Measurements from ENCODE around the gene OR6J1. TPM values are rescaled to one million over a fixed set of nuclear protein-coding genes. Genes with fewer than 3 reads are reported as not detected.

OR6J1 gene
- total and polyA plus RNA-seq, 2 of the 13 experiments (the other 11 are each of a cell fraction or from before 2014, with no cell fraction given): not detected

DNA sequence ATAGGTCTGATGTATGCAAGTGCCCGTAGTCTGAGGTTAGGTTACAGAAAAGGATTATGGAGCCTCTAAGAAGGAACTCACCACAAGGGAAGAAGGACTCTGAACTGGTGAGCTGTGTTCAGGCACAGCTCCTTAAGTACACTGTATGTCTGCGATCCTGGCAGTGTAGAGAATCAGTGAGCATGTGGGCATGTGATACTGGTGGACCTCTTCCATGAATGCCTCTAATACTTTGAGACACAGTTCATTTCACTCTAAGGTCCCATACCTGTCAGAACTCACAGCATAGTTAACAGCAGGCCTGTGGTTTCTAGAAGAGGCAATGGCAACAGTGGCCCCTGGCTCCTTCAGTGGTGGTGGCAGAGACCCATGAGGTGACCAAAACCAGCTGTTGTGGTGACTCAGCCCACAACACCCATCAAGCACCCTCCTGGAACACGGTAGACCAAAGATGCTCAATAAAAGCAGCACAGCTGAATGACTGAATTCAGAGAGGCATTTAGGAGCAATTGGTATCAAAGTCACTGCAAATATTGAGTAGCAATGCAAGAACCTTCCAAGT, 6.9 kb upstream of the OR6J1 start:
- peaks cover 2 to 31% of the 10 kb centered on the region in 2 experiments; a peak in 4 of 5 replicates for H3K27me3 ChIP-seq (ENCODE audit: control insufficient read depth in 1 of 2, insufficient read depth in 2 of 2, low read length in 2 of 2)
- WGBS (ENCODE audit: low lambda C conversion rate): 2% methylated on average over 3 of the region's 3 CpGs
- DNase-seq (ENCODE audit: low spot score) (no peak), FAIRE-seq (no peak), ATAC-seq (no peak)
- ChIA-PET POLR2A (no interaction called here), CTCF (ENCODE audit: low intra/inter-chr PET ratio, low total read pairs) (interaction anchor here (4.1 to 7.3 kb wide), 2 partner anchors 80 to 94 kb away, joined by 93 to 175 read pairs; no protein-coding TSS in a partner anchor)
- no peaks in the 10 kb centered on the region for H3K9me3 ChIP-seq (ENCODE audit: low read length)
- no peak overlapping the region for H3K9ac ChIP-seq (ENCODE audit: insufficient read depth, low read depth, low read length)
- H3K4me2 ChIP-seq (ENCODE audit: low read depth, low read length): no peak overlapping the region
- no TSS peak for BruUV-seq (replicated peaks)
- TF ChIP-seq KLF12 (CRISPR knock-in tag; IDR thresholded peaks at IDR 0.05; ENCODE audit: borderline replicate concordance): no peak
- TF ChIP-seq, protein P1, sequence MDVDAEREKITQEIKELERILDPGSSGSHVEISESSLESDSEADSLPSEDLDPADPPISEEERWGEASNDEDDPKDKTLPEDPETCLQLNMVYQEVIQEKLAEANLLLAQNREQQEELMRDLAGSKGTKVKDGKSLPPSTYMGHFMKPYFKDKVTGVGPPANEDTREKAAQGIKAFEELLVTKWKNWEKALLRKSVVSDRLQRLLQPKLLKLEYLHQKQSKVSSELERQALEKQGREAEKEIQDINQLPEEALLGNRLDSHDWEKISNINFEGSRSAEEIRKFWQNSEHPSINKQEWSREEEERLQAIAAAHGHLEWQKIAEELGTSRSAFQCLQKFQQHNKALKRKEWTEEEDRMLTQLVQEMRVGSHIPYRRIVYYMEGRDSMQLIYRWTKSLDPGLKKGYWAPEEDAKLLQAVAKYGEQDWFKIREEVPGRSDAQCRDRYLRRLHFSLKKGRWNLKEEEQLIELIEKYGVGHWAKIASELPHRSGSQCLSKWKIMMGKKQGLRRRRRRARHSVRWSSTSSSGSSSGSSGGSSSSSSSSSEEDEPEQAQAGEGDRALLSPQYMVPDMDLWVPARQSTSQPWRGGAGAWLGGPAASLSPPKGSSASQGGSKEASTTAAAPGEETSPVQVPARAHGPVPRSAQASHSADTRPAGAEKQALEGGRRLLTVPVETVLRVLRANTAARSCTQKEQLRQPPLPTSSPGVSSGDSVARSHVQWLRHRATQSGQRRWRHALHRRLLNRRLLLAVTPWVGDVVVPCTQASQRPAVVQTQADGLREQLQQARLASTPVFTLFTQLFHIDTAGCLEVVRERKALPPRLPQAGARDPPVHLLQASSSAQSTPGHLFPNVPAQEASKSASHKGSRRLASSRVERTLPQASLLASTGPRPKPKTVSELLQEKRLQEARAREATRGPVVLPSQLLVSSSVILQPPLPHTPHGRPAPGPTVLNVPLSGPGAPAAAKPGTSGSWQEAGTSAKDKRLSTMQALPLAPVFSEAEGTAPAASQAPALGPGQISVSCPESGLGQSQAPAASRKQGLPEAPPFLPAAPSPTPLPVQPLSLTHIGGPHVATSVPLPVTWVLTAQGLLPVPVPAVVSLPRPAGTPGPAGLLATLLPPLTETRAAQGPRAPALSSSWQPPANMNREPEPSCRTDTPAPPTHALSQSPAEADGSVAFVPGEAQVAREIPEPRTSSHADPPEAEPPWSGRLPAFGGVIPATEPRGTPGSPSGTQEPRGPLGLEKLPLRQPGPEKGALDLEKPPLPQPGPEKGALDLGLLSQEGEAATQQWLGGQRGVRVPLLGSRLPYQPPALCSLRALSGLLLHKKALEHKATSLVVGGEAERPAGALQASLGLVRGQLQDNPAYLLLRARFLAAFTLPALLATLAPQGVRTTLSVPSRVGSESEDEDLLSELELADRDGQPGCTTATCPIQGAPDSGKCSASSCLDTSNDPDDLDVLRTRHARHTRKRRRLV (CRISPR knock-in tag; IDR thresholded peaks at IDR 0.05): peak; percentile 98
- peak; percentile 95; the same call in 1 of the 2 replicates for TF ChIP-seq SNAPC2 (CRISPR knock-in tag; IDR thresholded peaks at IDR 0.05)
- TF ChIP-seq, protein P2, sequence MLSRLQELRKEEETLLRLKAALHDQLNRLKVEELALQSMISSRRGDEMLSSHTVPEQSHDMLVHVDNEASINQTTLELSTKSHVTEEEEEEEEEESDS (CRISPR knock-in tag; IDR thresholded peaks at IDR 0.05; ENCODE audit: borderline replicate concordance): peak; percentile 74; the same call in 1 of the 2 replicates
- TF ChIP-seq POLR2A (IDR thresholded peaks at IDR 0.05; ENCODE audit: insufficient read depth in 1 of 2, low read depth in 2 of 2, low read length in 2 of 2): peak; percentile 56 to 69; a peak in 3 of 4 replicates
- H4K20me1 ChIP-seq (ENCODE audit: insufficient read depth, low read length): no peaks in the 10 kb centered on the region
- no peak overlapping the region for H3K27ac ChIP-seq (ENCODE audit: extremely low read length, insufficient read depth, low read length)
- H2AFZ ChIP-seq (ENCODE audit: low read length): no peak overlapping the region
- intact Hi-C loops (cut with micrococcal nuclease; ENCODE audit: unreplicated experiment) (loop anchor here (10.0 kb wide), 1 partner anchor 266 kb away; no protein-coding TSS in a partner anchor), in situ Hi-C loops (cut with HindIII; ENCODE audit: extremely low pct_ligation_motif_present, low pct_unique_long_range_greater_than_20kb) (loop anchor here (5.0 kb wide), 1 partner anchor 94 kb away; no protein-coding TSS in a partner anchor)
- no peak overlapping the region for H3K4me3 ChIP-seq (replicated peaks in 1 of 3; ENCODE audit: insufficient read depth in 1 of 3, low read depth in 2 of 3, low read length in 3 of 3)
- no peaks in the 10 kb centered on the region for H3K36me3 ChIP-seq (replicated peaks in 1 of 2; ENCODE audit: control insufficient read depth in 1 of 2, insufficient read depth in 2 of 2, low read length in 2 of 2)
- H3K4me1 ChIP-seq (ENCODE audit: insufficient read depth, low read length): no peaks in the 10 kb centered on the region
- no peaks in the 10 kb centered on the region for H3K79me2 ChIP-seq (ENCODE audit: insufficient read depth, low read length)
